ENCODE measurements around the gene WFIKKN1. TPM values are rescaled to one million over a fixed set of nuclear protein-coding genes. Genes with fewer than 3 reads are reported as not detected.

Gene WFIKKN1
- total RNA-seq, 2 experiments from 2014 or later, result 0.25 TPM; not detected in 1

DNA sequence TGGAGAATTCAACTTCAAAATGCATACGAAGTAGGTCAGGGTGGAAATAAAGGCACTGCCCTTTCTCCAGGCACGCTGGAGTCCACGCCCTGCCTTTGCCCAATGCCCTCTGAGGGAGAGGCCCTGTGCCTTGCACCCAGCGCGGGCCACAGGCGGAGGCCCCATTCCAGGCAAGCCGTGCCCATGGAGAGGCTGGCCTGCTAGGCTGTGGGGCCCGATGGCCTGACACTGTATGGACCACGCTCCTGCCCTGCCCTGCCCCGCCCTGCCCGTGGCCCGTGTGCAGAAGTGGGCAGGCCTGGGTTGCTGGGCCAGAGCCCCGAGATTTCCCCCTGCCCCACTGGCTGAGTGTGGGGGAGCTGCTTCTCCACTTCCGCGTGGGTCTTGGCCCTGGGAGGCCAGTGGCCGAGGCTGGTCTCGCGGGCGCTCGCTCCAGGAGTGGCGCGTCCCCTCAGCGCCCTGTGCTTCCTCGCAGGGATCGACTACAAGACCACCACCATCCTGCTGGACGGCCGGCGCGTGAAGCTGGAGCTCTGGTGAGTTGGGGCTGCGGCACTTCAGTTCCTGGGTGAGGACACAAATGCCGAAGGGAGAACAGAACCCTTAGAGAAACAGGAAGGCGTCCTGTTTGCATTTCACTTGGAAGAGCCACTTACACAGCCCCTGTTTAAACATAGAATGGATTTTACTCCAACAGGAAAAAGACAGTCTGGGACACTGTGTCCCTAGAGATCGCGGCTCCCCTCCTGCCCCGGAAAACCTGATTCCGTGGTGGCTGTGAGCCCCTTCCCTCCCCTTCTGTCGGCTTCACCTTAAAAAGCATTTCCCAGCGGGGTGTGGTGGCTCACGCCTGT is 13.8 kb upstream of the WFIKKN1 start:
- H3K36me3 Mint-ChIP-seq (ENCODE audit: low read depth), result peaks cover 2% of the 10 kb centered on the region
- ChIA-PET POLR2A (no interaction called here), CTCF (no interaction called here)
- H3K4me1 Mint-ChIP-seq (ENCODE audit: low read depth), result peaks cover 5% of the 10 kb centered on the region
- no peak for ATAC-seq
- no peaks in the 10 kb centered on the region for H3K9me3 Mint-ChIP-seq
- DNase-seq, result no peak
- intact Hi-C loops (cut with micrococcal nuclease), result no loop called here
- H3K4me3 Mint-ChIP-seq, result no peak overlapping the region
- H3K27ac Mint-ChIP-seq, result no peak overlapping the region
- TF ChIP-seq, protein P1, sequence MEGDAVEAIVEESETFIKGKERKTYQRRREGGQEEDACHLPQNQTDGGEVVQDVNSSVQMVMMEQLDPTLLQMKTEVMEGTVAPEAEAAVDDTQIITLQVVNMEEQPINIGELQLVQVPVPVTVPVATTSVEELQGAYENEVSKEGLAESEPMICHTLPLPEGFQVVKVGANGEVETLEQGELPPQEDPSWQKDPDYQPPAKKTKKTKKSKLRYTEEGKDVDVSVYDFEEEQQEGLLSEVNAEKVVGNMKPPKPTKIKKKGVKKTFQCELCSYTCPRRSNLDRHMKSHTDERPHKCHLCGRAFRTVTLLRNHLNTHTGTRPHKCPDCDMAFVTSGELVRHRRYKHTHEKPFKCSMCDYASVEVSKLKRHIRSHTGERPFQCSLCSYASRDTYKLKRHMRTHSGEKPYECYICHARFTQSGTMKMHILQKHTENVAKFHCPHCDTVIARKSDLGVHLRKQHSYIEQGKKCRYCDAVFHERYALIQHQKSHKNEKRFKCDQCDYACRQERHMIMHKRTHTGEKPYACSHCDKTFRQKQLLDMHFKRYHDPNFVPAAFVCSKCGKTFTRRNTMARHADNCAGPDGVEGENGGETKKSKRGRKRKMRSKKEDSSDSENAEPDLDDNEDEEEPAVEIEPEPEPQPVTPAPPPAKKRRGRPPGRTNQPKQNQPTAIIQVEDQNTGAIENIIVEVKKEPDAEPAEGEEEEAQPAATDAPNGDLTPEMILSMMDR (IDR thresholded peaks at IDR 0.05), result no peak
- H3K27me3 Mint-ChIP-seq, result no peaks in the 10 kb centered on the region

GRCh38 chr16:617855-618254 is 12.9 kb upstream of the WFIKKN1 start:
- Mint-ChIP-seq H3K9me3 (no peaks in the 10 kb centered on the region), H3K4me1 (ENCODE audit: low read depth) (peaks cover 6% of the 10 kb centered on the region), H3K27me3 (no peaks in the 10 kb centered on the region), H3K36me3 (ENCODE audit: low read depth) (peaks cover 2% of the 10 kb centered on the region), H3K27ac (no peak overlapping the region), H3K4me3 (no peak overlapping the region)
- ATAC-seq, result no peak
- DNase-seq, result no peak
- intact Hi-C loops (cut with micrococcal nuclease), result no loop called here
- CTCF ChIA-PET, result no interaction called here
- TF ChIP-seq, protein P1 (IDR thresholded peaks at IDR 0.05), result no peak
- POLR2A ChIA-PET, result no interaction called here

DNA sequence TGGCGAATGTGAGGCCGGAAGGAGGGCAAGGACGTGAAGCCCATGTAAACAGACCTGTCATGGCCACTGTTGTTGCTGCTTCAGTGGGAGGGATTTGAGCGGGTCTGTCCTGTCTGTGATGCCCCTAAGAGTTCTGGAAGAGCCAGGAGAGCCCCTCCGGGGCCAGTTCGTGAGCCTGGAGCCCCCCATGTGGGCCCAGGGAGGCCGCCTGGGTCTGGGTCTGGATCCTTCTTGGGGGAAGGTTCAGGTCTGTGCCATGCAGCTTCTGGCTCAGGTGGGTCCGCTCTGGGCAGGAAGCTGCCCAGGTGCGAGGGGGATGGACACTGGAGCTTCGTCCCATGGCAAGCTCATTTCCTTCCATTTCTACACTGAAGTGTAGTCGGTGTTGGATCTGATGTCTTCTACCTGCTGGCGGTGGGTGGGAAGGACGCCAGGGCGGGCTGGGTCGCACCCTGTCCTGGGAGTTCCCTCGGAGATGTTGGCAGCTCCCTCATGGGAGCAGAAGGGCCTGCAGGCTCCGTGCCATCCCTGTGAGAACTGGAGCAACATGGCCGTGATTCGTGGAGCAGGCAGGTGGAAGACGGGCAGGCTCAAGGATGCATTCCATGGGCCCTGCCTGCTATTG is 11.2 kb upstream of the WFIKKN1 start:
- Mint-ChIP-seq H3K4me3 (no peak overlapping the region), H3K27me3 (no peaks in the 10 kb centered on the region), H3K27ac (no peak overlapping the region), H3K36me3 (ENCODE audit: low read depth) (peaks cover 2% of the 10 kb centered on the region), H3K4me1 (ENCODE audit: low read depth) (peaks cover 6% of the 10 kb centered on the region), H3K9me3 (no peaks in the 10 kb centered on the region)
- no peak for DNase-seq
- TF ChIP-seq, protein P1 (IDR thresholded peaks at IDR 0.05), result no peak
- no peak for ATAC-seq
- CTCF ChIA-PET, result interaction anchor here (1.0 kb wide), 1 partner anchor 9 kb away, joined by 3 read pairs; no protein-coding TSS in a partner anchor
- intact Hi-C loops (cut with micrococcal nuclease), result no loop called here
- POLR2A ChIA-PET, result no interaction called here

DNA sequence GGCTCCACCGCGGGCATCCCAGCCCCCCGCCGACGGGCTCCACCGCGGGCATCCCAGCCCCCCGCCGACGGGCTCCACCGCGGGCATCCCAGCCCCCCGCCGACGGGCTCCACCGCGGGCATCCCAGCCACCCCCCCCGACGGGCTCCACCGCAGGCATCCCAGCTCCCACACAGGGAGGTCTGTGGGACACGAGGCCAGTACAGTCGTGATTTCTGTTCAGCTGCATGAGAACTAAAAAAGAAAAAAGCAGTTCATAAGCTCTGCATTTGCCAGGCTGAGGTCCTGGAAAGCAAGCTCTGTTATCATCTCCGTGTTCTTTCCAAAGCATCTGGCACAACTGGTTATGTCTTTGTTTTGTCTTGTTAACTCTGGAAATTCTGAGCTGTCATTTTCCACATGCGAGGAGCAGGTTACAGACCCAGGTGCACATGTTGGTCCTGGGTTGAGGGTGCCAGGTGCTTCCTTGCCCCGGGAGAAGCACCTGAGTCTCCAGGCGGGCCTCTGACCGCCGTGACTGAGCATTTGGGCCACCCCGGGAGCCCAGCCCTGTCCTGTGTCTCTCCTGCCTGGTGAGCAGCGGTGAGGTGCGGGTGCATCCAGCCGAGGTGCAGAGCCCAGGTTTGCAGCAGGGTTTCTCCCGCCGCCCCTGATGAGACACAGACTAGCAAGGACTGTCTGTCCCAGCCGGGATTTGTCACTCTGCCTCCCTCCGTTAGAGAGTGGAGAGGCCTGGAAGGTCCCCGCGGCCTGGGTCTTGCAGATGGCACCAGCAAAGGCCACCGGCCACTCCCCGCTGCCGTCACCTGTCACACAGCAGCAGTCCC is 9.9 kb upstream of the WFIKKN1 start:
- intact Hi-C loops (cut with micrococcal nuclease), result no loop called here
- DNase-seq, result no peak
- Mint-ChIP-seq H3K27ac (no peak overlapping the region), H3K4me3 (no peak overlapping the region), H3K27me3 (no peaks in the 10 kb centered on the region), H3K4me1 (ENCODE audit: low read depth) (peaks cover 6% of the 10 kb centered on the region), H3K36me3 (ENCODE audit: low read depth) (peaks cover 2% of the 10 kb centered on the region), H3K9me3 (no peaks in the 10 kb centered on the region)
- TF ChIP-seq, protein P1 (IDR thresholded peaks at IDR 0.05), result no peak
- CTCF ChIA-PET, result interaction anchor here (1.0 kb wide), 1 partner anchor 11 kb away, joined by 3 read pairs; no protein-coding TSS in a partner anchor
- no peak for ATAC-seq
- POLR2A ChIA-PET, result no interaction called here
